HG03095 (cell line): ENCODE results near the gene CCDC126.
"Not testable (repeated sequence)": the region's sequence is repeated elsewhere in the genome, so short reads cannot be mapped to it uniquely, and the experiment has no call there.

Experiments used
- ATAC-seq: cut with Tn5 transposase; IDR thresholded peaks from one replicate; pipeline ENCODE4 v1.9.1; 2021; ENCODE audit warnings: moderate library complexity; ENCODE audit not compliant: unreplicated experiment

CCDC126 gene

GRCh38 chr7:23622506-23622925 is 25.3 kb downstream of the CCDC126 start:
- ATAC-seq, result no peak

DNA sequence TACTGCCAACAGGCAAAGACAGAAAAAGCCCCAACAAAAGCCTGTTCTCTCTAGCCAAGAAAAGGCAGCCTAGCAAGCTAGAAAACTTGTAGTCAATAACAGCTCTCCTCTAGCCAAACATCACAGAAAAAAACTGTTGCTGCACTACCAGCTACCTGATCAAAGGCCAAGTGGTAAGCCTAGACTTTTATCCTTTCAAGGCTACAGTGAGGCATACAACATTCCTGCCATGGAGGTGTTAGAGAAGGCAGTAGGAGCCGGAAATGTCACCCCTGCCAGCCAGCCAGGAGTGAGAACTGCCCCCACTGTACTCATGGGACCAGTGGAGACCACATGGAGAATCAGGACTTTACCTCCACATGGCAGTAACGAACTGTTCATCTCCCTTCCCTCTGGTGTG is 31.2 kb downstream of the CCDC126 start:
- ATAC-seq, result no peak

DNA sequence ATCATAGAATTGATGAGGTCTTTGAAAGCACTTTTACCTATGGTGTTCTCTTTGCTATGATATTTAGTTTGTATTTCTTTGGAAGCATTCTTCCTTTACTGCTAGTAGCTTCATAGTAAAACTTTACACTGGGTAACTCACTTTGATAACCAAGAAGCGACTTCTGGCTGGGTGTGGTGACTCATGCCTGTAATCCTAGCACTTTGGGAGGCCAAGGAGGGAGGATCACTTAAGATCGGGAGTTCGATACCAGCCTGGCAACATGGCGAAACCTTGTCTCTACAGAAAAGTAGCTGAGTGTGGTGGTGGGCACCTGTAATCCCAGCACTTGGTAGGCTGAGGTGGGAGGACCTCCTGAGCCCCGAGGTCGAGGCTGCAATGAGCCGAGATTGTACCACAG is 36.2 kb downstream of the CCDC126 start:
- ATAC-seq, result no peak

GRCh38 chr7:23645822-23646221 is 48.6 kb downstream of the CCDC126 start:
- no peak for ATAC-seq

DNA sequence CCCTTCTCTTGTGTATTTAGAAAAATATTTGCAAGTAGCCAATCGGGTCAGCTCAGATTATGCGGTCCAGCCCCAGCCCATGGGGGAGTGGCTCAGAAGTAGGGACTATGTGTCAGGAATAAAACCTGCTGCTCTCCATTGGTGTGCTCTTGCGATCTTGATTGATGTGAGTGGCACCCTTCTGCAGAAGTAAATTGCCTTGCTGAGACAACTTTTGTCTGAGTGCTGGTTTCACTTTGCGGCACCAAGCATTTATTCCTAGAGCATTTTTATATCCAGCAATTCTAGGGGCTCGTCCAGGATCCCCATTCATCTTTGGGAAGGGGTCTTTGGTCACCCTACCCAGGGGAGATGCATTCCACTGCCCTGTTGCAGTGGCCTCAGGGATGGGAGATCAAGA is 56.8 kb downstream of the CCDC126 start:
- ATAC-seq, result no peak

GRCh38 chr7:23654508-23654907 is 57.3 kb downstream of the CCDC126 start:
- ATAC-seq, result no peak

GRCh38 chr7:23655433-23655832 is 58.3 kb downstream of the CCDC126 start:
- no peak for ATAC-seq

DNA sequence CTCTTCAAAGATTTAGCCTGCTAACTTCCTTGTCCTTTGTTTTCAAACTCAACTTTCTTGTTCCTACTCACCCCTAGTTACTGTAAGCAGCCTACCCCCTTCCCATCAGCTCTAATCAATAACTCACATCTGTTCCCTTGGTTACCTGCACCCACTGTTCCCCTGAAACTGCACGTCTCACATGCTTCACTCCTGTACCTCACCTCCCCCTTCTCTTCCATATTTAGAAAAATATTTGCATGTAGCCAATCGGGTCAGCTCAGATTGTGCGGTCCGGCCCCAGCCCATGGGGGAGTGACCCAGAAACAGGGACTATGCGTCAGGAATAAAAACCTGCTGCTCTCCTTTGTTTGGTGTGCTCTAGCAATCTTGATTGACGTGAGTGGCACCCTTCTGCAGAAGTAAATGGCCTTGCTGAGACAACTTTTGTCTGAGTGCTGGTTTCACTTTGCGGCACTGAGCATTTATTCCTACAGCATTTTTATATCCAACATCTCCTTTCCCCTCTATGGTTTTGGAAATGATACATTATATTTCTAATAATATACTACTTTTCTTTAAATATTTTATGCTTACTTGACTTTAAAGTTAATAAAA is 61.7 kb downstream of the CCDC126 start:
- no peak for ATAC-seq

- ATAC-seq, result no peak
Measured at GRCh38 chr7:23661385-23661784, 64.2 kb downstream of the CCDC126 start.

GRCh38 chr7:23662124-23662983 is 65.2 kb downstream of the CCDC126 start:
- ATAC-seq, result no peak

GRCh38 chr7:23662984-23663313 is 65.8 kb downstream of the CCDC126 start:
- no peak for ATAC-seq

GRCh38 chr7:23664122-23664521 is 66.9 kb downstream of the CCDC126 start:
- ATAC-seq, result no peak

- ATAC-seq, result no peak
Measured at GRCh38 chr7:23672033-23672432, 74.9 kb downstream of the CCDC126 start.

GRCh38 chr7:23679898-23680413 is 82.8 kb downstream of the CCDC126 start, which contains the start of gene FAM221A:
TSS of gene FAM221A (plus strand) at chr7:23680199. CDS start at chr7:23680219, 20 bp downstream.
- peak; percentile 99 for ATAC-seq

DNA sequence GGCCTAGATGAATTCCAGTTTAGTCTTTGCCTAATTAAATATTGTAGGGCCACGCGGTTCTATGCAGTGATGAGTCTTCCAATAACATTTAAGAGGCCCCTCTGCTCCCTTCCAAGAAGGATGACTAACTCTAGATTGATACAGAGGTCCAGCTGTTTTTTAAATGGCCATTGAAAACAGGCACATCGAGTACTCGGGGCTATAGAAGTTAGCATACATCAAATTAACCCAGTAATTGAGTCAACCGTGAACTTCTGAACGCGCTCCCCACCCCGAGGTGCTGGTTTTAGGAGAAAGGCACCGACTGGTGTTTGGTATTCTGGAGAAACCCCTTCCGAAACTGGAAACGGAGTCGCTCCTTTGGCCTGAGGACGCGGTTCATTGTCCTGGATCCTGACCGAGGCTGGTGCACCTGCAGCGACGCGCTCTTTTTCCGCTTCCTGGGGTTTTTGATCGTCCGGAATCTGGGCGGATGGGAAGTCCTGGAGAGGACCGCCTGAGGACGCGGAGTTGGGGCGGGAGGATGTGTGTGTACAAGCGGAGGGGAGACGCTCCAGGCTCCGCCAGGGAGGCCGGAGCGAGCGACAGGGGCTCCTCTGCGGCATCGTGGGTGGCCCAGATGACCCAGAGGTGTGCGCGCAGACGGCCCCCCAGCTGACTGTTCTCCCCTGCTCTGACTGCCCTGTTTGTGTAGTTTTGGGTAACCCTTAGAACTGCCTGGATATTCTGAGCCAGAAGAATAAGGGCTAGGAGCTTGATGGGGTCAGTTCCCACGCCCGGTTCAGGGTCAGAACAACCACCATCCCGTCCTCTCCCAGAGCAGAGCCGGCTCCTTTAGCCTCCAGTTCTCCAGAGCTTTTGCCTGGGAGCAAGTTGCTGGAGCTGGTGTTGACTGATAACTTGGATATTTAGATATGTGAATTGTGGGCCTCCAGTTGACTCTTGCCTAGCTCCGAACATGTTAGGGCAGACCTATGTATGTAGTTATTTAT is 83.5 kb downstream of the CCDC126 start:
- peak; percentile 44 for ATAC-seq

GRCh38 chr7:23684041-23684440 is 86.9 kb downstream of the CCDC126 start:
- ATAC-seq, result not testable (repeated sequence)

DNA sequence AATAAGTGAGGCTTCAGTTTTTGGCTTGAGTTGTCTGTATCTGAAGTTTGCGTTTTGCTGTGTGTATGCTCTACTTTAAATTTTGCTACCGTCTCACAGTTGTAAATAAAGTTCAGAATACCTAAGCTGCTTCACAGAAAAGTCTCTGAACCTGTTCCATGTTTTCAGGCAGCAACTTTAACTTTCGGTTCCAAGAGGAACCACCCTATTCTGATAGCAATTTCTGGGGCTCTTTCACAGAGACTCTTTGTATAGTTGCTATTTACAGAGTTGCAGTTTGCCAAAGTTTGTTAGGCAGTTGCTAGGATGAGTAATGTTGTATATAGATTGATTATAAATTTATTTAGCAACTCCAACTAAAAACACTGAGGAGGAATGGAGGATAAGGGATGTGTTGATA is 88.5 kb downstream of the CCDC126 start:
- no peak for ATAC-seq

DNA sequence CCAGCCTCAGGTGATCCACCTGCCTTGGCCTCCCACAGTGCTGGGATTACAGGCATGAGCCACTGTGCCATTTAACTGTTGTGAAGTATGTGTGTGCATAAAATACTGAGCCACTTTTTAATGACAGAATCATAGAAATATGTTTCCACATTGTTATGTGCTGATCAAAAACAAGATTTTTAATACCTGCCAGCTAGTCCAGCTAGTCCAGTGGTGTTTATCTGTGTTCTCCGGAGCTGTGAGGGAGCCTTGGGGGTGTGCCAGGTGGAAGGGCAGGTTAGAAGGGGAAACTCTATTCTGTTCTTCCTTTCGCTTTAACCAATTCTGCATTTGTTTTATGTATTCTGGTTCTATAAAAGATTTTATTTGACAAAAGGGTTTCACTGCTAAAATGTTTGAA is 89.8 kb downstream of the CCDC126 start:
- ATAC-seq, result no peak

- no peak for ATAC-seq
Measured at GRCh38 chr7:23689165-23689564, 92.0 kb downstream of the CCDC126 start.

DNA sequence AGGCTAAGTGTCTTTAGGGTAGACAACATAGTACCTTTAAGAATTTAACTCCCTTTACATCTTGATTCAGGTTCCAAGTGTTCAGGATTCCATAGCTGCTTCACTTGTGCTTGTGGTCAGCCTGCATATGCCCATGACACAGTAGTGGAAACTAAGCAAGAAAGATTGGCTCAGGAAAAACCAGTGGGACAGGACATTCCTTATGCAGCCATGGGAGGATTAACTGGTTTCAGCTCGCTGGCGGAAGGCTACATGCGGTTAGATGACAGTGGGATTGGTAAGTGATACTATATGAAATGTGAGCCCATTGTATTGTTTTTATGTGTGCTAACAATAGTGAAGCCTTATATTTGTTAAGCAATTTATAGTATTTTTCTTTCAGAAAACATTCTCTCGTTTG is 94.1 kb downstream of the CCDC126 start:
- ATAC-seq, result no peak

DNA sequence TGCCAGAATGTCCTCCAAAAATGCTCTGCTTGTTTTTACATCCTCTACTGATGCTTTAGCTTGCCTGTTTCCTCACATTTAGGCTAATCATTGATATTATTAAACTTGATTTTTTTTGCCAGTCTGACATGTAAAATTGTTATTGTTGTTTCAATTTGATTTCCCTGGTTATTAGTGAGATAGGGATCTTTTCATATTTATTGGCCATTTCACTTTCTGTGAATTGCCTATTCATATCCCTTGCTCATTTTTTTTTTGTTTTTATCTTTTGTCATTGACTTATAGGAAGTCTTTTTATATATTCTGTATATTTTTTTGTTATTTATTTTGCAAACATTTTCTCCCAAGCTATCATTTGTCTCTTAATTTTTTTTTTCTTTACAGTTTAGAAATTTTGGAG is 96.0 kb downstream of the CCDC126 start:
- ATAC-seq, result no peak
